Measurements from ENCODE around the gene RHEX. TPM values are rescaled to one million over a fixed set of nuclear protein-coding genes. Genes with fewer than 3 reads are reported as not detected.
"Not testable (repeated sequence)": the region's sequence is repeated elsewhere in the genome, so short reads cannot be mapped to it uniquely, and the experiment has no call there.

RHEX gene
- total and polyA plus RNA-seq, 2 experiments from 2014 or later = not detected

DNA sequence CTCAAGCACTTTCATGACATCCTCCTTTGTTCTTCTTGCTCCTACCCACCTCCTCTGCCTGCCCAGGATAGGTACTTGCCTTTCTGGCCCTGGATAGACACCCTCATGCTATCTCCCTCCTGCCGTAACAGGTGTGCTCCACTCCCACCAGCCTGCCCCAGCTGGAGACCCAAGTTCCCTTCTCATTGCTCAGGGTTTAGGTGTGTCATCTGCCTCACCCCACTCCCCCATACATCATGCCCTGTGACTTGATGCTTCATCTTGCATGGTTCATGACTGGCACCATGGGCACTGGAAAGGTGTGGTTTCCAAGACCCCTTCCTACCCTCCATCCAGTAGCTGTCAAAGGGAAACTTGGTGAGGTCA lies 5.9 kb downstream of the RHEX start:
- TF ChIP-seq EZH2phosphoT487 (IDR thresholded peaks at IDR 0.05; ENCODE audit: insufficient read depth, low read depth) = no peak
- TF ChIP-seq EZH2 (IDR thresholded peaks at IDR 0.05; ENCODE audit: insufficient read depth, poor library complexity, severe bottlenecking) = no peak
- WGBS, 2 experiments (ENCODE audit: low coverage in 1 of 2, low lambda C conversion rate in 2 of 2, missing lambda C conversion rate in 2 of 2) = 89 to 96% methylated on average over 1 of the region's 1 CpG
- no peaks in the 10 kb centered on the region for H3K4me1 ChIP-seq (ENCODE audit: insufficient read depth)
- no peak overlapping the region for H3K4me2 ChIP-seq (ENCODE audit: unreplicated experiment)
- no peaks in the 10 kb centered on the region for H3K9me2 ChIP-seq (ENCODE audit: insufficient read depth)
- no peak overlapping the region for H2AFZ ChIP-seq
- in situ Hi-C loops (cut with MboI) = no loop called here
- no peak overlapping the region for H3K27ac ChIP-seq
- H3K36me3 ChIP-seq (ENCODE audit: low read depth) = no peaks in the 10 kb centered on the region
- H3K27me3 ChIP-seq (replicated peaks; ENCODE audit: insufficient read depth) = peaks cover 19% of the 10 kb centered on the region
- H4K20me1 ChIP-seq (ENCODE audit: insufficient read depth) = no peaks in the 10 kb centered on the region
- no peaks in the 10 kb centered on the region for H3K9me3 ChIP-seq (ENCODE audit: low read depth)
- no peaks in the 10 kb centered on the region for H3K79me2 ChIP-seq (ENCODE audit: insufficient read depth)
- H3F3A ChIP-seq (ENCODE audit: insufficient read depth) = no peaks in the 10 kb centered on the region
- DNase-seq = no peak
- no peak overlapping the region for H3K9ac ChIP-seq
- H3K4me3 ChIP-seq = no peak overlapping the region

DNA sequence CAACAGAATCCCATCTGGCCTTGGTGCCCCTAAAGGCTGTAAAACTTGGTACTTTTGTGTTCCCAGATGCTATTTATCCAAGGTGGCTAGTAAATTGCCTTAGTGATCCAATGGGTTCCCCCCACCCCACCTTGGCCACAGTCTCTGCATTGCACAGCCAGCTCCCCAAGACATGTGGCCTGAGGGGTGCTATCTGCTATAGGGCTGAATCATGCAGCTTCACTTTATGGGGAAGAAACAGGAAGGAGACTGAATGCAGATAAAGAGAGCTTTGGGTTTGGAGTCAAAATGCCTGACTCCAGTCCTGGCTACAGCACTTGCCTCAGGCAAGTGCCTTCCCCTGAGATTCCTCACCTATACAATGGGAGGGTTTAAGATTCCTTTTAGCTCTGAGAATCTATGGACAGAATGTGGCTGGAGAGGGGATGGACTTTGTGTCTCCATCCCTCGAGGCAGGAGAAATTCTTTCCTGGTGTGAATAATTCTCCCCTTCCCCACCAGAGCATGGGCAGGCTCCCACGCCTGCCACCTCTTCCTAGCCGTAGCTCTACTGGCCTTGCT lies 6.5 kb downstream of the RHEX start:
- Histone ChIP-seq H3K27ac (no peak overlapping the region), H3K9me2 (ENCODE audit: insufficient read depth) (no peaks in the 10 kb centered on the region), H4K20me1 (ENCODE audit: insufficient read depth) (no peaks in the 10 kb centered on the region), H3F3A (ENCODE audit: insufficient read depth) (no peaks in the 10 kb centered on the region), H3K4me1 (ENCODE audit: insufficient read depth) (no peaks in the 10 kb centered on the region), H3K9ac (no peak overlapping the region), H3K79me2 (ENCODE audit: insufficient read depth) (no peaks in the 10 kb centered on the region), H3K27me3 (replicated peaks; ENCODE audit: insufficient read depth) (peaks cover 19% of the 10 kb centered on the region), H3K4me2 (ENCODE audit: unreplicated experiment) (no peak overlapping the region), H3K4me3 (no peak overlapping the region), H3K9me3 (ENCODE audit: low read depth) (no peaks in the 10 kb centered on the region), H3K36me3 (ENCODE audit: low read depth) (no peaks in the 10 kb centered on the region), H2AFZ (no peak overlapping the region)
- 50 to 57% methylated on average over 3 of the region's 3 CpGs for WGBS, 2 experiments (ENCODE audit: low coverage in 1 of 2, low lambda C conversion rate in 2 of 2, missing lambda C conversion rate in 2 of 2)
- in situ Hi-C loops (cut with MboI) = no loop called here
- no peak for DNase-seq
- no peak for TF ChIP-seq EZH2phosphoT487 (IDR thresholded peaks at IDR 0.05; ENCODE audit: insufficient read depth, low read depth)
- TF ChIP-seq EZH2 (IDR thresholded peaks at IDR 0.05; ENCODE audit: insufficient read depth, poor library complexity, severe bottlenecking) = no peak

DNA sequence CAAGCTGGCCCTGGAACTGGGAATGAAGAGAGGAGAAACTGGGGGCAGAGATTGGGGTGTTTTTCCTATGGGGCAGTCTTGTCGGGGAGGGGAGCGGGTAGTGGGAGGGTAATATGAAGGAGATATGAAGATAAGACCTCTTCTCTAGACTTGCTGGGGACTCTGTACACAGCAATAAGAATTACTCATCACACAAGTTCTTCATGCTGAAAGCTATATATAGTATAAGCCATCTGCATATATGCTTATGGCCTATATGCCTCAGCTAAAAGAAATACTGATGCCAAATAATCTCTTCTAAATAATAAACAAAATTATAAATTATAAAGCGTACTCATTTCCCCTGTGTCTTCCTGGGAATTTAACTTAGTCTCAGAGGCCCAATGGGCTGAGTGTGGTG lies 7.9 kb downstream of the RHEX start:
- no peak for DNase-seq
- Histone ChIP-seq H3K4me2 (ENCODE audit: unreplicated experiment) (no peak overlapping the region), H4K20me1 (ENCODE audit: insufficient read depth) (no peaks in the 10 kb centered on the region), H3K4me1 (ENCODE audit: insufficient read depth) (no peaks in the 10 kb centered on the region), H3K36me3 (ENCODE audit: low read depth) (no peaks in the 10 kb centered on the region), H3K9me3 (ENCODE audit: low read depth) (no peaks in the 10 kb centered on the region), H3F3A (ENCODE audit: insufficient read depth) (no peaks in the 10 kb centered on the region), H3K27ac (no peak overlapping the region), H3K79me2 (ENCODE audit: insufficient read depth) (no peaks in the 10 kb centered on the region), H3K27me3 (replicated peaks; ENCODE audit: insufficient read depth) (peaks cover 19% of the 10 kb centered on the region), H3K9me2 (ENCODE audit: insufficient read depth) (no peaks in the 10 kb centered on the region), H2AFZ (no peak overlapping the region), H3K9ac (no peak overlapping the region), H3K4me3 (no peak overlapping the region)
- in situ Hi-C loops (cut with MboI) = no loop called here
- TF ChIP-seq EZH2 (IDR thresholded peaks at IDR 0.05; ENCODE audit: insufficient read depth, poor library complexity, severe bottlenecking) (no peak), EZH2phosphoT487 (IDR thresholded peaks at IDR 0.05; ENCODE audit: insufficient read depth, low read depth) (no peak)
- WGBS, 2 experiments (ENCODE audit: low coverage in 1 of 2, low lambda C conversion rate in 2 of 2, missing lambda C conversion rate in 2 of 2) = 83 to 85% methylated on average over 3 of the region's 3 CpGs

DNA sequence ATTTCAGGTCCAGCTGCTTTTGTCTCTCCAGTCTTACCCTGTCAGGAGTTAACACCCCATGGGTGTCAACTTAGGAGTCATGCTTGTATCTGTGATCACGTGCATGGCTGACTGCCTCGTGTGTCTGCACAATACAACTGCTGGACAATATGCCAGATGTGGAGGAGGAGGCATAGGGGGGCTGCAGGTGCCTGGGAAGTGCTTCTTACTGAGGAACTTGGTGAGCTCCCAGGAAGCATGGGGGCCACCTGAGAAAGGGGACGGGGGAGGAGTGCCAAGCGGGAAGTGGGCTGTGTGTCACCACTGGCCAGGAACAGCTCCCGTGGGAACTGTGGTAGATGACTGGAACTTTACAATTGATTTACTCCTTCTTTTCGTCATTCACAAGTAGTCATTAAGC lies 9.5 kb downstream of the RHEX start:
- Histone ChIP-seq H3K79me2 (ENCODE audit: insufficient read depth) (no peaks in the 10 kb centered on the region), H3K9ac (no peak overlapping the region), H3K9me2 (ENCODE audit: insufficient read depth) (no peaks in the 10 kb centered on the region), H2AFZ (no peak overlapping the region), H3K36me3 (ENCODE audit: low read depth) (no peaks in the 10 kb centered on the region), H3K4me3 (no peak overlapping the region), H3K27me3 (replicated peaks; ENCODE audit: insufficient read depth) (peaks cover 15% of the 10 kb centered on the region), H3K9me3 (ENCODE audit: low read depth) (no peaks in the 10 kb centered on the region), H3F3A (ENCODE audit: insufficient read depth) (no peaks in the 10 kb centered on the region), H3K4me2 (ENCODE audit: unreplicated experiment) (no peak overlapping the region), H3K4me1 (ENCODE audit: insufficient read depth) (no peaks in the 10 kb centered on the region), H4K20me1 (ENCODE audit: insufficient read depth) (no peaks in the 10 kb centered on the region), H3K27ac (no peak overlapping the region)
- WGBS, 2 experiments (ENCODE audit: low coverage in 1 of 2, low lambda C conversion rate in 2 of 2, missing lambda C conversion rate in 2 of 2) = 57 to 63% methylated on average over 6 of the region's 6 CpGs
- in situ Hi-C loops (cut with MboI) = no loop called here
- DNase-seq = peak; percentile 6
- no peak for TF ChIP-seq EZH2 (IDR thresholded peaks at IDR 0.05; ENCODE audit: insufficient read depth, poor library complexity, severe bottlenecking)
- no peak for TF ChIP-seq EZH2phosphoT487 (IDR thresholded peaks at IDR 0.05; ENCODE audit: insufficient read depth, low read depth)

DNA sequence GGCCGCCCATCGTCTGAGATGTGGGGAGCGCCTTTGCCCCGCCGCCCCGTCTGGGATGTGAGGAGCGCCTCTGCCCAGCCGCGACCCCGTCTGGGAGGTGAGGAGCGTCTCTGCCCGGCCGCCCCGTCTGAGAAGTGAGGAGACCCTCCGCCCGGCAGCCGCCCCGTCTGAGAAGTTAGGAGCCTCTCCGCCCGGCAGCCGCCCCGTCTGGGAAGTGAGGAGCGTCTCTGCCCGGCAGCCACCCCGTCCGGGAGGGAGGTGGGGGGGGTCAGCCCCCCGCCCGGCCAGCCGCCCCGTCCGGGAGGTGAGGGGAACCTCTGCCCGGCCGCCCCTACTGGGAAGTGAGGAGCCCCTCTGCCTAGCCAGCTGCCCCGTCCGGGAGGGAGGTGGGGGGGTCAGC lies 11.0 kb downstream of the RHEX start:
- H3K9ac ChIP-seq; H2AFZ ChIP-seq; H4K20me1 ChIP-seq (ENCODE audit: insufficient read depth); DNase-seq; H3K27ac ChIP-seq; H3K4me1 ChIP-seq (ENCODE audit: insufficient read depth); H3K4me3 ChIP-seq; H3F3A ChIP-seq (ENCODE audit: insufficient read depth); H3K9me2 ChIP-seq (ENCODE audit: insufficient read depth); H3K9me3 ChIP-seq (ENCODE audit: low read depth); in situ Hi-C loops (cut with MboI); H3K4me2 ChIP-seq (ENCODE audit: unreplicated experiment); H3K36me3 ChIP-seq (ENCODE audit: low read depth); H3K79me2 ChIP-seq (ENCODE audit: insufficient read depth): not testable (repeated sequence)
- 83% methylated on average over 32 of the region's 35 CpGs; no CpG with 5 or more reads in 1 of the 2 experiments for WGBS, 2 experiments (ENCODE audit: low coverage in 1 of 2, low lambda C conversion rate in 2 of 2, missing lambda C conversion rate in 2 of 2)
- H3K27me3 ChIP-seq (replicated peaks; ENCODE audit: insufficient read depth) = peaks cover 30% of the 10 kb centered on the region

DNA sequence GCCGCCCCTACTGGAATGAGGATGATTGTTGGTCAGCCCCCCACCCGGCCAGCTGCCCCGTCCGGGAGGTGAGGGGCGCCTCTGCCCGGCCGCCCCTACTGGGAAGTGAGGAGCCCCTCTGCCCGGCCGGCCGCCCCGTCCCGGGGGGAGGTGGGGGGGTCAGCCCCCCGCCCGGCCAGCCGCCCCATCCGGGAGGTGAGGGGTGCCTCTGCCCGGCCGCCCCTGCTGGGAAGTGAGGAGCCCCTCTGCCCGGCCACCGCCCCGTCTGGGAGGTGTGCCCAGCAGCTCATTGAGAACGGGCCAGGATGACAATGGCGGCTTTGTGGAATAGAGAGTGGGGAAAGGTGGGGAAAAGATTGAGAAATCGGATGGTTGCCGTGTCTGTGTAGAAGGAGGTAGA lies 11.5 kb downstream of the RHEX start:
- H3K36me3 ChIP-seq (ENCODE audit: low read depth); H3K4me3 ChIP-seq; H3K4me1 ChIP-seq (ENCODE audit: insufficient read depth); H3K27ac ChIP-seq; H3K9me2 ChIP-seq (ENCODE audit: insufficient read depth); H3K9me3 ChIP-seq (ENCODE audit: low read depth); H3K9ac ChIP-seq; H3K79me2 ChIP-seq (ENCODE audit: insufficient read depth); H2AFZ ChIP-seq; H3K4me2 ChIP-seq (ENCODE audit: unreplicated experiment); H4K20me1 ChIP-seq (ENCODE audit: insufficient read depth); DNase-seq; in situ Hi-C loops (cut with MboI); H3F3A ChIP-seq (ENCODE audit: insufficient read depth): not testable (repeated sequence)
- H3K27me3 ChIP-seq (replicated peaks; ENCODE audit: insufficient read depth) = peaks cover 35% of the 10 kb centered on the region
- 92% methylated on average over 4 to 13 of the region's 25 CpGs for WGBS, 2 experiments (ENCODE audit: low coverage in 1 of 2, low lambda C conversion rate in 2 of 2, missing lambda C conversion rate in 2 of 2)
